ENCODE data around the gene HRH2.

DNA sequence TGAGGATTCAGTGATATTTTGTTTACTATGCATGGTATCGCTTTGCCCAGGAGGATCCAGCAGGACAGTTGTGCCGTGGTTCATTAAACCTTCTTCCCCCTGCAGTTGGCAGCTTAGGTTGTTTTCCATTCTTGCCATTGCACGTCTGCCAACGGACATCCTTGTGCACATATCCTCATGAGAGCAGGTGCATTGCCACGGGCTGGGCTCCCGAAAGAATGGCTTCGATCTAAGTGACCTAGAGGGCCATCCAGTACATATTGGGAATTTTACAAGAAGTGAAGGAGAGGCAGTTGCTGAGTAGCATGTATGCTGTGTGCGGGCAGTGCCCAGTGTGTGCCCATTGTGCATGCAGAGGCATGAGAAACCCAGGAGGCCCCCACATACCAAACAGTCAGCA is 22.1 kb downstream of the HRH2 start:
- TF ChIP-seq, protein P1, sequence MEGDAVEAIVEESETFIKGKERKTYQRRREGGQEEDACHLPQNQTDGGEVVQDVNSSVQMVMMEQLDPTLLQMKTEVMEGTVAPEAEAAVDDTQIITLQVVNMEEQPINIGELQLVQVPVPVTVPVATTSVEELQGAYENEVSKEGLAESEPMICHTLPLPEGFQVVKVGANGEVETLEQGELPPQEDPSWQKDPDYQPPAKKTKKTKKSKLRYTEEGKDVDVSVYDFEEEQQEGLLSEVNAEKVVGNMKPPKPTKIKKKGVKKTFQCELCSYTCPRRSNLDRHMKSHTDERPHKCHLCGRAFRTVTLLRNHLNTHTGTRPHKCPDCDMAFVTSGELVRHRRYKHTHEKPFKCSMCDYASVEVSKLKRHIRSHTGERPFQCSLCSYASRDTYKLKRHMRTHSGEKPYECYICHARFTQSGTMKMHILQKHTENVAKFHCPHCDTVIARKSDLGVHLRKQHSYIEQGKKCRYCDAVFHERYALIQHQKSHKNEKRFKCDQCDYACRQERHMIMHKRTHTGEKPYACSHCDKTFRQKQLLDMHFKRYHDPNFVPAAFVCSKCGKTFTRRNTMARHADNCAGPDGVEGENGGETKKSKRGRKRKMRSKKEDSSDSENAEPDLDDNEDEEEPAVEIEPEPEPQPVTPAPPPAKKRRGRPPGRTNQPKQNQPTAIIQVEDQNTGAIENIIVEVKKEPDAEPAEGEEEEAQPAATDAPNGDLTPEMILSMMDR (IDR thresholded peaks at IDR 0.05), result no peak
- no peak for TF ChIP-seq POLR2A (IDR thresholded peaks at IDR 0.05)

Data from body of pancreas (tissue), 4 donors.